ENCODE measurements around the gene WDR27. TPM values are rescaled to one million over a fixed set of nuclear protein-coding genes. Genes with fewer than 3 reads are reported as not detected.
A peak's percentile ranks its signal among the peaks of the same experiment; 100 is the strongest.

Gene WDR27
- total RNA-seq, 1 donor from 2014 or later, result 59.0 TPM

GRCh38 chr6:169710009-169710408, 8.2 kb upstream of the WDR27 start:
- TF ChIP-seq CTCF (IDR thresholded peaks at IDR 0.05; ENCODE audit: unreplicated experiment), result no peak
- Mint-ChIP-seq H3K4me3 (ENCODE audit: unreplicated experiment) (no peak overlapping the region), H3K4me1 (ENCODE audit: unreplicated experiment) (no peaks in the 10 kb centered on the region), H3K27me3 (ENCODE audit: unreplicated experiment) (no peaks in the 10 kb centered on the region), H3K27ac (ENCODE audit: unreplicated experiment) (no peak overlapping the region), H3K36me3 (ENCODE audit: low read depth, unreplicated experiment) (no peaks in the 10 kb centered on the region), H3K9me3 (ENCODE audit: unreplicated experiment) (no peaks in the 10 kb centered on the region)
- no peak for DNase-seq (ENCODE audit: low spot score)

GRCh38 chr6:169709293-169709692, 7.5 kb upstream of the WDR27 start:
- Mint-ChIP-seq H3K27me3 (ENCODE audit: unreplicated experiment) (no peaks in the 10 kb centered on the region), H3K27ac (ENCODE audit: unreplicated experiment) (no peak overlapping the region), H3K9me3 (ENCODE audit: unreplicated experiment) (no peaks in the 10 kb centered on the region), H3K4me1 (ENCODE audit: unreplicated experiment) (peaks cover under 1% of the 10 kb centered on the region), H3K4me3 (ENCODE audit: unreplicated experiment) (no peak overlapping the region), H3K36me3 (ENCODE audit: low read depth, unreplicated experiment) (no peaks in the 10 kb centered on the region)
- DNase-seq (ENCODE audit: low spot score), result no peak
- TF ChIP-seq CTCF (IDR thresholded peaks at IDR 0.05; ENCODE audit: unreplicated experiment), result no peak

DNA sequence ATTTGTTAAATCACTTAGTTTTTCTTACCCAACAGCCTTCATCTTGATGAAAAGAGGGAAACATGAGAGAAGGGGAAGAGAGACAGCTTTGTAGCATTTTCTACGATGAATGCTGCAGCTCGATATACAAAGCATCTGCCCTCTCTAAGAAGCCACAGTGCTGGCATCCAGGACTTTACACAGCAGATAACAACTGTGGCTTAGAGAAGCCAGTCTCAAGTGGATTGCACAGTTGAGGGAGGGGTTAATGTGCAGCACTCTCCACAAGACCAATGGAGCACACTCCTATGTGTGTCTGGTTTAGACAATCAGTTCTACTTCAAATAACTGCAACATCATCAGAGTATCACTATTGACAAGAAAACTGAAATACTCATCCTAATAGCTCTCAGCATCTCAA, 5.9 kb upstream of the WDR27 start:
- Mint-ChIP-seq H3K27me3 (ENCODE audit: unreplicated experiment) (no peaks in the 10 kb centered on the region), H3K4me3 (ENCODE audit: unreplicated experiment) (no peak overlapping the region), H3K9me3 (ENCODE audit: unreplicated experiment) (no peaks in the 10 kb centered on the region), H3K36me3 (ENCODE audit: low read depth, unreplicated experiment) (no peaks in the 10 kb centered on the region), H3K4me1 (ENCODE audit: unreplicated experiment) (peaks cover 12% of the 10 kb centered on the region), H3K27ac (ENCODE audit: unreplicated experiment) (no peak overlapping the region)
- DNase-seq (ENCODE audit: low spot score), result no peak
- TF ChIP-seq CTCF (IDR thresholded peaks at IDR 0.05; ENCODE audit: unreplicated experiment), result no peak

DNA sequence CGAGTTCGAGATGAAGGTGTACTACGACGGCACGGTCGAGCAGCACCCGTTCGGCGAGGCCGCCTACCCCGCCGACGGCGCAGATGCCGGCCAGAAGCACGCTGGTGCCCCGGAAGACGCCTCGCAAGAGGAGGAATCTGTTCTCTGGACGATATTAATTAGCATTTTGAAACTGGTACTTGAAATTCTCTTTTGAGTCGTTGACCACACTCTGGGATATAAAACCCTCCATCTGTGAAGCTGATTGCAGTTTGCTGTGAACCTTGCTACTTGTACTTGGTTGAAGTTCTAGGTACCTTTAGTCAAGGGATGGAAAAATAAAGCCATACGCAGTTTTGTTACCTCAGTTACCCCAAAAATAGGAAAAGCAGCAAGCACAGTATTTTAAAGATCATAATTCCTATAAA, 1.0 kb upstream of the WDR27 start:
- H3K27ac Mint-ChIP-seq (ENCODE audit: unreplicated experiment), result peak overlapping the region; percentile 92
- H3K4me1 Mint-ChIP-seq (ENCODE audit: unreplicated experiment), result peaks cover 33% of the 10 kb centered on the region
- peaks cover 12% of the 10 kb centered on the region for H3K36me3 Mint-ChIP-seq (ENCODE audit: low read depth, unreplicated experiment)
- no peaks in the 10 kb centered on the region for H3K9me3 Mint-ChIP-seq (ENCODE audit: unreplicated experiment)
- H3K4me3 Mint-ChIP-seq (ENCODE audit: unreplicated experiment), result peak overlapping the region; percentile 96
- H3K27me3 Mint-ChIP-seq (ENCODE audit: unreplicated experiment), result peaks cover 8% of the 10 kb centered on the region
- TF ChIP-seq CTCF (IDR thresholded peaks at IDR 0.05; ENCODE audit: unreplicated experiment), result no peak
- no peak for DNase-seq (ENCODE audit: low spot score)

DNA sequence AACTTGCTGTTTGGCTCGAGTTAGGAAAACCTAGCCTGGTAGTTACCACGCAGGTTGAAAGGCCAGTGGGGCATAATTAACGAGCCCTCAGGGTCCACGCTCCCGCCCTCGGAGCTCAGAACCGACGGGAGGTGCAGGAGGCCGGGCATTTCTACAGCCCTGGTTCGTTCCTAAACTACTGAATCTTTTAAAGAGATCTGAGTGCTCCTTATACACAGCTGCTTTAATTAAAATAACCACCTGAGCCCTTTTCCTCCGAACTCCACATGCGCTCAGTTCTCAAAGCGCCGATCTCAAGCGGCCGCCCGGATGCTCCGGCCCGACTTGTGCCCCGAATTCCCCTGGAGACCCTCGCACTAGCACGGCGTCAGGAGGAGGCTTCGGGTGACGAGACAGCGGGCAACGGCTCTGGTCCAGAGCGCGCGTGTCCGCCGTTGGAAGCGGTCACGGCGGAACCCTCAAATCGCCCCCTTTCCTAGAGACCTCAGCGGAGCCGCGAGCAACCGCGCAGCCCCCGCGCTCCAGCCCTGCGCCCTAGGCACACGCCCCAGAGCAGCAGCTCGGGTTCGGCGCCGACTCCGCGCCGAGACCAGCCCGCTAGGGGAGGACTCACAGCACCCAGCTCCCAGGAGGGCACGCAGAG, 397 bp downstream of the WDR27 start:
- H3K27ac Mint-ChIP-seq (ENCODE audit: unreplicated experiment), result peak overlapping the region; percentile 57
- DNase-seq (ENCODE audit: low spot score), result no peak
- H3K27me3 Mint-ChIP-seq (ENCODE audit: unreplicated experiment), result peaks cover 12% of the 10 kb centered on the region
- H3K9me3 Mint-ChIP-seq (ENCODE audit: unreplicated experiment), result no peaks in the 10 kb centered on the region
- H3K36me3 Mint-ChIP-seq (ENCODE audit: low read depth, unreplicated experiment), result peaks cover 18% of the 10 kb centered on the region
- H3K4me3 Mint-ChIP-seq (ENCODE audit: unreplicated experiment), result peak overlapping the region; percentile 95
- H3K4me1 Mint-ChIP-seq (ENCODE audit: unreplicated experiment), result peaks cover 36% of the 10 kb centered on the region
- TF ChIP-seq CTCF (IDR thresholded peaks at IDR 0.05; ENCODE audit: unreplicated experiment), result no peak
